Measurements from ENCODE around the gene PLA2G2A.
"Not testable (repeated sequence)": the region's sequence is repeated elsewhere in the genome, so short reads cannot be mapped to it uniquely, and the experiment has no call there.

The PLA2G2A gene, protein sequence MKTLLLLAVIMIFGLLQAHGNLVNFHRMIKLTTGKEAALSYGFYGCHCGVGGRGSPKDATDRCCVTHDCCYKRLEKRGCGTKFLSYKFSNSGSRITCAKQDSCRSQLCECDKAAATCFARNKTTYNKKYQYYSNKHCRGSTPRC
- 0 reads per million in 4 experiments for total RNA-seq

DNA sequence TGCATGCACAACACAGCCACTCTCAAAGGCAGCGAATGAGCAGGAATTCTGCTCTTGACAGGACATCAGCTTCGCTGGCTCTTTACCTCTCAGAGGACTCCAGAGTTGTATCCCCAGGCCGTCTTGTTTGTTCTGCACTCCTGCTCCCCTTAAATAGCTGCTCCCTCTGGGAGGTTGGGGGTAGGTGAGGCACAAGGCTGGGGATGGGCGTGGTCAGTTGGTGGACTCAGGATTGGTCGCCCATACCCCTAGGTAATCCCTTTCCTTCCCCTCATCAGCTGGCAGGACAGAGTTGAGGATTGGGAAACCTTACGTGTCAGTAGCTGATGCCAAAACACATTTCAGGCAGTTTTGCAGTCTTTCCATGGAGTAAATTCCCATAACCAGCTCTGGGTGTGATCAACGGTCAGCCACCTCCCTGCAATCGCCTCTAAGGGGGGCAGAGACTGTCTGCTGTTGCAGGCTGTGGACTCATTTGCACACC, at the start of gene PLA2G2A:
Gene PLA2G2A, minus strand, starts transcription at position 125 of the 484 bp plus-strand sequence. CDS start 845 bp downstream, outside the sequence.
- DNase-seq: no peak

DNA sequence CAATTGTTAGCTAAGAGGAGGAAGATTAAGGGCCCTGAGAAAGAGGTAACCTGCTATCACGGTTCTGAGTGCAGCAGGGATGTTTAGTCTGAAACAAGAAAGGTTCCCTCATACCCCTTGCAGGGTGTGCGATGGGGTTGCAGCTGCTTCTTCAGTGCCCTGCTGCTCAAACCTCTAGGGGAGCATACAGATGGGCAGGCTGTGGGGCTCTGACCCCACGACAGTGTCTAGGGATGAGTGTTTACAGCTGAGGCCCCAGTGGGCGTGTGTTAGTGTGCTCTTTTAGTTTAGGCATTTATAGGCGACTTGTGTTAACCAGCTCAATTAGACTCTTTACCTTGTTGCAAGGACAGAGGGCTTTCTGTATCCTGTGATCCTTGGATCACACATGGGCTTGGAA, 49.3 kb upstream of the PLA2G2A start:
- no peak for DNase-seq

DNA sequence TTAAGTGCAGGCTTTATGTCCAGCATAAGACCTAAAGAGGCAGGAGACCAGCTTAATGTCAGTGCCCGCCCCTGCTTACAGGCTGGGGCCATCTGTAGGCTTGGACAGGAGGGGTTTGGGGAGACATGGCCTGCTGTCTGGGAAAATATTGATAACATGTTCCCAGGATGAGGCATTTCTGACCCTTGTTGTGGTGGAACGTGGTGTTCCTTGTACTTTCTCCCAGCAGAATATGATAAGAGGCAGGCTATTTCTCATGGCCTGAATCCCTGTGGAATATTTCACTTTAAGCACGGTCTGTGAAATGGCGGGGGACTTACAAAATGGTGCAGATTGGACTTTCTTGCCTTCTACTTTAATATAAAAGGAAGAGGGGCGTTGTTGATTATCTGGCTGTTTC, 48.7 kb upstream of the PLA2G2A start:
- no peak for DNase-seq

DNA sequence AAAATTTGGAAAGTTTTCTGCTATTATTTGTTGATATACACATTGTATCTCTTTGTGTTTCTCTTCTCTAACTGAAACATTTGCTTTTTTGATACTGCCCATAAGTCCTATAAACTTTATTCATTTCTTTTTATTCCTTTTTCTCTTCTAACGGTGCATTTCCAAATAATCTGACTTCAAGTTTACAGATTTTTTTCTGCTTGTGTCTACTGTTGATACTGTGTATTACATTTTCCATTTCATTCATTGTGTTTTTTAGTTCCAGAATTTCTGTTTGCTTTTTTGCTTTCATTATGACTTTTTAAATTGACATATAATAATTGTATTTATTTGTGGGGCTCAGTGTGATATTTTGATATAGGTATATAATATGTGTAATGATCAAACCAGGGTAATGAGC, 38.3 kb upstream of the PLA2G2A start:
- DNase-seq: no peak

DNA sequence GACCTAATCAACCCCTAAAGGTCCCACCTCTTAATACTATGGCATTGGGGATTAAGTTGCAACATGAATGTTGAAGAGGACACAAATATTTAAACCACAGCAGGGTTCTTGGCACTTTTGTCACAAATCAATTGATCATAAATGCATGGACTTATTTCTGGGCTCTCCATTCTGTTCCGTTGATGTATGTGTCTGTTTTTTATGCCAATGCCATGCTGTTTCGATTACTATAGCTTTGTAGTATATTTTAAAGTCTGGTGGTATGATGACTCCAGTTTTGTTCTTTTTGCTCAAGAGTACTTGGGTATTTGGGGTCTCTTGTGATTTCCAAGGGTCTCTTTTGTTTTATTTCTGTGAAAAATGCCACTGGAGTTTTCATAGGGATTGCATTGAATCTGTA, 34.7 kb upstream of the PLA2G2A start:
- no peak for DNase-seq

DNA sequence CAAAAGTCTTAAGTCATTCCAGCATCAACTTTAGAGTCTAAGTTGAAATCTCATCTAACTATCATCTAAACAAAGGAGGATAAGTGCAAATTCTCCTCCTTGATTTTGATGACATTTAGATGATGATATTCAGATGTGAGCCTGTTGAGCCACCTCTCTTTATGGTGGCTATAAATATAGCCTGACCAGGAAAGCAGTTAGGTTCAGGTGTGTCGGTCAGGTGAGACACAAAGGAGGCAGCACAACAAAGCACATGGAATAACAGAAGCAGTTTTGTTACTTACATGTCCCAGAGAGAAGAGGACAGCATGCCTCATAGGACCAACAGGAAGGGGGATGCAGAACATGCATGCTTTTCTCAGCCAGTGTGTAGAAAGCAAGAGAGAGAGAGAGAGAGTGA, 30.6 kb upstream of the PLA2G2A start:
- DNase-seq: no peak

DNA sequence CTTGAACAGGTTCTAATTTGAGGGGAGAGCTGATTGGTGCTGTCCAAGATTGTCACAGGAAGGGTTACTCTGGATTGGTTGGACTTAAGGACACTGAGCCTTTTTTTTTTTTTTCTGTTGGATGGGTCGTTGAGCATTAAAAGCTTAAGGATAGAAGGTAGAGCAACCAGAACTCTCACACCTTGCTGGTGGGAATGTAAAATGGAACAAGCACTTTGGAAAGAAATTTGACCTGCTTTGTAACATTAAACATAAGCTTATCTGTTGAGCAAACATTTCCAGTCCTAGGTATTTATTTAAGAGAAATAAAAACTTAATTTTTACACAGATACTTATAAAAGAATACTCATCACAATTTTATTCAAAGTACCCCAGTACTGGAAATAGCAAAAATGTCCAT, 29.8 kb upstream of the PLA2G2A start:
- no peak for DNase-seq

DNA sequence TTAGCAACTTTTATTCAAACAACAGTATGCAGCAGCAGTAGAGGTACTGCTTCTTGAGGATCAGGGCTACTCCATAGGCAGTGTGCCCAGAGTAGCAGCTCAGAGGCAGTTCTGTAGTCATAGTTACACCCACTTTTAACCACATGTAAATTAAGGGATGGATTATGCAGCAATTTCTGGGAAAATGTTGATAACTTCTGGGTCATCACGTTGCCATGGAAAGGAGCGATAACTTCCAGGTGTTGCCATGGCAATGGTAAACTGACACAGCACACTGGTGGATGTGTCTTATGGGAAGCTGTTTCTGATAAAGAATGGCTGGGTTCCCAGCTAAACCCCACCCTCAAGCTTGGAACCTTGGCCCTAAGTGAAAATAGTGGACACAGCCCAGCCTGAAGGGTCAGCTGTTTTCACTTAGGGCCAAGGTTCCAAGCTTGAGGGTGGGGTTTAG, 29.0 kb upstream of the PLA2G2A start:
- DNase-seq: no peak

DNA sequence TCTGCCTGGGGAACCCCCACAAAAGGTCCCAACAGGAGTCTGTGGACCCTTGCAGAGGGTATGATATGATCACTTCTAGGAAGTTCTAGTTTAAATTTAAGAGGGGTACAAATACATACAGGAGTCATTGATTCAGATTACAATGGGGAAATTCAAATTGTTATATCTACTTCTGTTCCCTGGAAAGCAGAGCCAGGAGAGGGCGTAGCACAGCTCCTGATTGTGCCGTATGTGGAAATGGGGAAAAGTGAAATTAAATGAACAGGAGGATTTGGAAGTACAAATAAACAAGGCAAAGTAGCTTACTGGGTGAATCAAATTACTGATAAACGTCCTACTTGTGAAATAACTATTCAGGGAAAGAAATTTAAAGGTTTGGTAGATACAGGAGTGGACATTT, 19.4 kb upstream of the PLA2G2A start:
- DNase-seq: not testable (repeated sequence)

DNA sequence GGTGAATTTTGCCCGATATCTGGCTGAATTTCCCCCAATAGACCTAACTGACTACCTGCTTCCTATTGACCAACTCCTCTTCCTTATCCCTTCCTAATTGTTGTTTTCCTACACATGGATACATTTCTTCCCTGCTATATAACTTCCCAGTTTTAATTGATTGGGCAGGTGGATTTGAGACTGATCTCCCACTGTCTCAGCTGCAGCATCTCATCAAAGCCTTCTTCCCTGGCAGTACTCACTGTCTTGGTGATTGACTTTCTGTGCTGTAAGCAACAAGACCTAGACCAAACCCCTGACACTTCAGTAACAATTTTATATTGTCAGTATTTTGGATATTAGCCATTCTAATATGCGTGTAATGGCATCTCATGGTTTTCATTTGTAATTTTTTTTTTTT, 11.3 kb upstream of the PLA2G2A start:
- DNase-seq: no peak

DNA sequence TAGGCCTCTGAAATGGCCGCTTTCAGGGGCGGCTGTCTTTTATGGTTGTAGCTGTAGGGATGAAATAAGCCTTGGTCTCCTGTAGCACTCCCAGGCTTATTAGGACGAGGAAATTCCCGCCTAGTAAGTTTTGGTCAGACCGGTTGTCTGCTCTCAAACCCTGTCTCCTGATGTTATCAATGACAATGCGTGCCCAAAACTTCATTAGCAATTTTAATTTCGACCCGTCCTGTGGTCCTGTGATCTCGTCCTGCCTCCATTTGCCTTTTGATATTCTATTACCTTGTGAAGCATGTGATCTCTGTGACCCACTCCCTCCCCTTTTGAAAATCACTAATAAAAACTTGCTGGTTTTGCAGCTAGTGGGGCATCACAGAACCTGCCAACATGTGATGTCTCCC, 10.8 kb upstream of the PLA2G2A start:
- DNase-seq: not testable (repeated sequence)

DNA sequence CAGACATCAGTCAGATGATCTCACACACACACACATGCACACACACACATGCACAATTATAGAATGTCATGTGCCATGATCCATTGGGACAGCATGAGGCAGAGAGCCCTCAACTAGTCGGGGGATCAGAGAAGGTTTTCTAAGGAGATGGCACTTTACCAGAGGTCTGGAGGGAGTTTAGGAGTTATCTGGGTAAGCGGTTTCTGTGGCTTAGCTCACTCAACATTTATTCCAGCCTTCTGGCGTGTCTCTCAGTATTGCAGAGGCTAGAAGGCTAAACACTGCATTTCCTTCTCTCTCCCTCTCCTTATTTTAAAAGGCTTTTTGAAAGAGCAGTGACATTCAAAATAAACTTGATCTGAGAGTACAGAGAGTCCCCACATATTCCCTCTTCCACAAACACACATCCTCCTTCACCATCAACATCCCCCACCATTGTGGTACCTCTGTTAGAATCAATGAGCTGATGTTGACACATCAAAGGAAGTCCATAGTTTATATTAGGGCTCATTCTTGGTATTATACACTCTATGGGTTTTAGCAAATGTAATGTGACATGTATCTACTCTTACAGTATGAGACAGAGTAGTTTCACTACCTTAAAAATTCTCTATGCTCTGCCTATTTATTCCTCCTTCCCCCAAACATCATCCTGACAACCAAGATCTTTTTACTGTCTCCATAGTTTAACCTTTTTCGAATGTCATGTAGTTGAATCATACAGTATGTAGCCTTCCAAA, 9.0 kb upstream of the PLA2G2A start:
- DNase-seq: no peak

DNA sequence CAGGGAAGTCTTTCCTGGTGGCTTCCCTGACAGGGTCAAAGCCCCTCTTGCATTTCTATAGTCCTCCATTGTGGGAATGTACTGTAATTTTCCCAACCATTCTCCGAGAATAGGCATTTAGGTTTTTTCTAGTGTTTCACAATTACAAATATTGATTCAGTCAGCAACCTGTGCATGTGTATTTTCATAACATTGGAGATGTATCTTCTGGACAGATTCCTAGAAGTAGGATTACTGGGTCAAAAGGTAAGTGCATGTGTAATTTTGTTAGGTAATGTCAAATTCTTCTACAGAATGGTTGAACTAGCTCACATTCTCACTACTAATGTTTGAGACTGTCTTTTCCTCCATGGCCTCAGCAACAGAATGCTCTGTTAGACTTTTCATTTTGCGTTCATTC, 8.3 kb upstream of the PLA2G2A start:
- no peak for DNase-seq

DNA sequence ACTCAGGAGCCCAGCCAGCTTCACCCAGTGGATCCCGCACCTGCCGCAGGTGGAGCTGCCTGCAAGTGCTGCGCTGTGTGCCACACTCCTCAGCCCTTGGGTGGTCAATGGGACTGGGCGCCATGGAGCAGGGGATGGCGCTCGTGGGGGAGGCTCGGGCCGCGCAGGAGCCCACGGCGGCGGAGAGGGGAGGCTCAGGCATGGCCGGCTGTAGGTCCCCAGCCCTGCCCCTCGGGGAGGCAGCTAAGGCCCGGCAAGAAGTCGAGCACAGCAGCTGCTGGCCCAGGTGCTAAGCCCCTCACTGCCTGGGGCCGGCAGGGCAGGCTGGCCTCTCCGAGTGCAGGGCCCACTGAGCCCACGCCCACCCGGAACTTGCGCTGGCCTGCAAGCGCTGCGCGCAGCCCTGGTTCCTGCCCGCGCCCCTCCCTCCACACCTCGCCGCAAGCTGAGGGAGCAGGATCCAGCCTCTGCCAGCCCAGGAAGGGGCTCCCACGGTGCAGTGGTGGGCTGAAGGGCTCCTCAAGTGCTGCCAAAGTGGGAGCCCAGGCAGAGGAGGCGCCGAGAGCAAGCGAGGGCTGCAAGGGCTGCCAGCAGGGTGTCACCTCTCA, 5.1 kb upstream of the PLA2G2A start:
- not testable (repeated sequence) for DNase-seq

DNA sequence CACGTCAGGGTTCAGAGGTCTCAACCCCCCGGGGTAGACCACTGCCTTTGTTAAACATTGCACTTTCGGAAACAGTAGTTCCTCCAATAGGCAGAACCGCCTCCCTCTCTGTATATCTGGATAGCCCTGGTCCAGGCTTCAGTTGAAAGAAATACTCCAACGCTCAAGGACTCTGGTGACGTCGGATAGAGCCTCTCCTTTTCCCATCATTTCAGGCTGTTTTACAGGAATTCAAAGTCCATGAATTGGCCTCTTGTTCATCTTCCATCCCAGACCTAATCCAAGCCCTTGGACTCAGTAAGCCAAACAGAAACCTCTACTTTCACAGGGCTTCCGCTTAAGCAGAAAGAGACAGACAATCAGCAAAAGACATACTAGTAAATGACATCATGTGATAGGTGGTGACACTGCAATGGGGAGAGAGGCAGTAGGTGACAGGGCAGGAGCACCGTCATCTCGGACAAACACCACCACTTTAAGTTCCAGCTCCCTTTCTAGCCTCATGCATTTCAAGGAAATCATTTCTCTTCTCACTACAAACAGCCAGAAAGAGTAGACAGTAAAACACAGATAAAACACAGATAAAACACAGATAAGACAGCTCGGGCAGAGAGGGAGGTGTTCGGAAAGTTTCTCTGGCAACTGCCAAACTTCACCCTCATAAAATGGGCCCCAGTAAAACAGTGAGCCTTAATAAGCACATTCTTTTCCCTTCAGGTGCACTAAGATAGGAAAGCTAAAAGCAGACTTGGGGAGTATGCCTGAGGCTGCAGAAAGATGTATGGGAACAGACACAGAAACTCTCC, 2.3 kb upstream of the PLA2G2A start:
- no peak for DNase-seq

DNA sequence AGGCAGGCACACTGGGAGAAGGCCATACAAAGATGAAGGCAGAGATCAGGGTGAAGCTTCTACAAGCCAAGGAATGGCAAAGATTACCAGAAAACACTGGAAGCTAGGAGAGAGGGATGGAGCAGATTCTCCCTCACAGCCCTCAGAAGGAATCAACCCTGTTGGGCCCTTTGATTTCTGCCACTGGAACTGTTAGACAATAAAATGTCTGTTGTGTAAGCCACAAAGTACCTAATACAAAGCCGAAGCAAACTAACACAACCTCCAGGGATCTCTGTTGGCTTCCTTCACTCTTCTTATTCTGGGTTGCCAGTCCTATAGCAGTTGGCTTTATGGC, 1.7 kb upstream of the PLA2G2A start:
- no peak for DNase-seq

DNA sequence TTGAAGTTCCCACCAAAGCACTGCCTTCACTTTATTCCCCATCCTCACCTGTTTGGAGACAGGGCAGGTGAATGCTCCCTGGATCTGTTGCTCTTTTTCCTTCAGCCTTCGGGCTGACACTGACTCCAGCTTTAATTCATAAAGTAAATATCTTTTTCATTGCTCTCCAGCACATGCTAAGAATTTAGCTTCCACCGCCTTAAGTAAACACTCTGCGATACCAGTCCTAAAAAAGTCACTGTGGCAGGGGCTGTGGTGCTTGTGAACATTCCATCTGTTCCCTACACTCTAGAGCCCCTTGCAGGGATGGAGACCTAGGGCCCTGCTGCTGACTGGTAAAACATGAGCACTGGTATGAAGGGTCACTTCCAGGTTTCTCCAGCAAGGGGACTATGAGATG, 896 bp upstream of the PLA2G2A start:
- no peak for DNase-seq

DNA sequence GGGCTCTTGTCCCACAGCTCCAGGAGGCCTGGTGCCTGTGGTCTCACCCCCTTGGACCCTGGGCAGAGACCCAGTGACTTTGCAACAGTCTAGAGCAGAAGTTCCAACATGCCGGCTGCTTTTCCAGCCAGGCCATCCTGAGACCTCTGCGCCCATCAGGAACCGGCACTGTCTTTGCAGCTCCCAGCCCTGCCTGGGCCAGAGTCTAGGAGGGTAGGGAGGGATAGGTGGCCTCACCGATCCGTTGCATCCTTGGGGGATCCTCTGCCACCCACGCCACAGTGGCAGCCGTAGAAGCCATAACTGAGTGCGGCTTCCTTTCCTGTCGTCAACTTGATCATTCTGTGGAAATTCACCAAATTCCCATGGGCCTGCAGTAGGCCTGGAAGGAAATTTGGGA, 1.3 kb downstream of the PLA2G2A start:
- no peak for DNase-seq

DNA sequence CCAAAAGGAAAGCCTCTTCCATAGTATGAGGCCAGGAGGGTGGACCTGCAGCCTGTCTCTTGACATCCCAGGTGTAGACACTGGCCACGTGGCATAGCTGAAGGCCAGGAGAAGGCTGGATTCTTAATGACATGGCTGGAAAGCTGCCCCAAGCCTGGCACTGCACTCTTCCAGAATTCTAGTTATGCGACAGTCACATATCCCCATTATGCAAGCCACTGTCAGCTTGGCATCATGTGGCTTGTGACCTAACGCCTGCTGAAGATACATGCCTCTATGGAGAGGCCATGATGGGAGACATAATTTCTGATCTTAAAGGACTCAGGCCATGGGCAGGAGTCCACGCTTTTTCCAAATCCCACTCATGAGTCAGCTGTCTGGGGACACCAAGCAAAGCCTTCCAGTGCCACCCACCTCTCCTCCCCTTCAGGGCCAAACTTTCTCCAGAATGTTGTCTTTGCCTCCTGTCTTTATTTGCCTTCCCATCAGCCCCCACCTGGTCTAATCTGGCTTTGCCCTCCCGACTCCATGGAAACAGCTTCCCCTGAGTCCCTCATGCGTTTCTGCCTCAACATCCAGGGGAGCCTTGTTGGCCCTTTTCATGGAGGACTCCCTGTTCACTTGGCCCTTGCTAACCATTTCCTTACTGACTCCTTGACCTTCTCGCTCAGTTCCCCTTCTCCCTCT, 3.0 kb downstream of the PLA2G2A start:
- no peak for DNase-seq

DNA sequence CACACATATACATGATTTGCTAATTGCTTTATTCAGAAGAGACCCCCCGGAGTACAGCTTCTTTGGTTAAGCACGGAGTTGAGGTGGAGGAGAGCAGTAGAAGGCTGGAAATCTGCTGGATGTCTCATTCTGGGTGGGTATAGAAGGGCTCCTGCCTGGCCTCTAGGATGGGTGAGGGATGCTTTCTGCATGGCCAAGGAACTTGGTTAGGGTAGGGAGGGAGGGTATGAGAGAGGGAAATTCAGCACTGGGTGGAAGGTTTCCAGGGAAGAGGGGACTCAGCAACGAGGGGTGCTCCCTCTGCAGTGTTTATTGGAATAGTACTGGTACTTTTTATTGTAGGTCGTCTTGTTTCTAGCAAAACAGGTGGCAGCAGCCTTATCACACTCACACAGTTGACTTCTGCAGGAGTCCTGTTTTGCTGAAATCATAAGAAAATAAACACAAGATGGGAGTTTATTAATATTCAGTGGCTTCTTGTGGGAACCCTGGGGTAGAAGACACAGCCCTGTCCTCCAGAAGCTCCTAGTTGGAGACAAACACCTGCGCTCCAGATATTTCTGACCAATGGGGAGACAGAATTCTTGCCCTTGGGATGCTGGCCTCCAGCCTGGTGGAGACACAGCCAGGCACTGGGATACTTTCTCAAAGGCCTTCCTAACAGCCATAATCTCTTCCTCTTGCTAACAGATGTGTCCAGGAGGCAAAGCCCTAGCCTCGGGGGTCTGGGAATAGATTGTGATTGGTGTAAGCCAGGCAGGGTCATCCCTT, 3.8 kb downstream of the PLA2G2A start:
- DNase-seq: no peak

DNA sequence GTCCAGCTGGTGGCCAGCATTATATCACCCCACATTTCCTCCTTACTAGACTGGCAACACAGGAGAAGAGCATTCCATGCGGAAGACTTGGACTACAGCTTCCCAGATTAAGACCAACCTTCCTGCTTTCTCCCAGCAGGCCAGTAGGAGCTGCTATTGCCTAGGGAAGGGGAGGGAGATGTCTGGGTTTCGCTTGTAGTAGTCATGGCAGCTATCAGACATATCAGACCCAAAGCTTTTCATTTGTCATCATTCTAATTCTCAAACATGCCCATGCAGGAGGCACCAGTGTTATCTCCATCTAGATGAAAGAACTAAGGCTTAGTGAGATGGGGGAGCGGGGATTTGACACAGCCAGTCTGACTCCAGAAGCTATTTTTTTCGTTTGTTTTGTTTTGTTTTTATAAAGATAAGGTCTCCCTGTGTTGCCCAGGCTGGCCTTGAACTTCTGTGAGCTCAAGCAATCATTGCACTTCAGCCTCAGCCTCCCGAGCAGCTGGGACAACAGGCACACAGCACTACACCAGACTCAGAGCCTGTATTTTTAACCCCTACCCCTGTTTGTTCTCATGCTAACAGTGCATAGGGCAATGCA, 4.5 kb downstream of the PLA2G2A start:
- no peak for DNase-seq

DNA sequence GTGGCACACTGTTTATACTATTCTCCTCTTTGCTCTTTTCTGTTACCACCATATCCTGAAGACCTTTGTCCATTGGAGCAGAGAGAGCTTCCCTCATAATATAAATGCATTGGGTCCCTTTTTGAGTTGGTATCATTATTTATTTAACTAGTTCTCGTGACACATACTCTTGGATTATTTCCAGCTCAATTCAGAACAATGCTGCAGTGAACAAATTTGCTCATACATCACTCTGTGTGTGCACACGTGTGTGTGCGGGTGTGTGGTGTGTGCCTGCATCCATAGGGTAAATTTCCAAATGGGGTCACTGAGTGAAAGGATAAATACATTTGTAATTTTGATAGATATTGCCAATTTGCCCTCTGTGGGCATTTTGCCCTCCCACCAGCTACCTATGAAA, 5.8 kb downstream of the PLA2G2A start:
- no peak for DNase-seq

Measured in effector CD8-positive, alpha-beta T cell (primary cell).